Activated naive CD4-positive, alpha-beta T cell treated with Interleukin-2 at 50 U/mL for 16 hours (primary cell): Measurements from ENCODE around the gene SLC22A16.
"Not testable (repeated sequence)": the region's sequence is repeated elsewhere in the genome, so short reads cannot be mapped to it uniquely, and the experiment has no call there.

Experiments used
- DNase-seq: peaks from one replicate; pipeline ENCODE4 v3.0.0-alpha.2; 2020

SLC22A16 gene, protein sequence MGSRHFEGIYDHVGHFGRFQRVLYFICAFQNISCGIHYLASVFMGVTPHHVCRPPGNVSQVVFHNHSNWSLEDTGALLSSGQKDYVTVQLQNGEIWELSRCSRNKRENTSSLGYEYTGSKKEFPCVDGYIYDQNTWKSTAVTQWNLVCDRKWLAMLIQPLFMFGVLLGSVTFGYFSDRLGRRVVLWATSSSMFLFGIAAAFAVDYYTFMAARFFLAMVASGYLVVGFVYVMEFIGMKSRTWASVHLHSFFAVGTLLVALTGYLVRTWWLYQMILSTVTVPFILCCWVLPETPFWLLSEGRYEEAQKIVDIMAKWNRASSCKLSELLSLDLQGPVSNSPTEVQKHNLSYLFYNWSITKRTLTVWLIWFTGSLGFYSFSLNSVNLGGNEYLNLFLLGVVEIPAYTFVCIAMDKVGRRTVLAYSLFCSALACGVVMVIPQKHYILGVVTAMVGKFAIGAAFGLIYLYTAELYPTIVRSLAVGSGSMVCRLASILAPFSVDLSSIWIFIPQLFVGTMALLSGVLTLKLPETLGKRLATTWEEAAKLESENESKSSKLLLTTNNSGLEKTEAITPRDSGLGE

DNA sequence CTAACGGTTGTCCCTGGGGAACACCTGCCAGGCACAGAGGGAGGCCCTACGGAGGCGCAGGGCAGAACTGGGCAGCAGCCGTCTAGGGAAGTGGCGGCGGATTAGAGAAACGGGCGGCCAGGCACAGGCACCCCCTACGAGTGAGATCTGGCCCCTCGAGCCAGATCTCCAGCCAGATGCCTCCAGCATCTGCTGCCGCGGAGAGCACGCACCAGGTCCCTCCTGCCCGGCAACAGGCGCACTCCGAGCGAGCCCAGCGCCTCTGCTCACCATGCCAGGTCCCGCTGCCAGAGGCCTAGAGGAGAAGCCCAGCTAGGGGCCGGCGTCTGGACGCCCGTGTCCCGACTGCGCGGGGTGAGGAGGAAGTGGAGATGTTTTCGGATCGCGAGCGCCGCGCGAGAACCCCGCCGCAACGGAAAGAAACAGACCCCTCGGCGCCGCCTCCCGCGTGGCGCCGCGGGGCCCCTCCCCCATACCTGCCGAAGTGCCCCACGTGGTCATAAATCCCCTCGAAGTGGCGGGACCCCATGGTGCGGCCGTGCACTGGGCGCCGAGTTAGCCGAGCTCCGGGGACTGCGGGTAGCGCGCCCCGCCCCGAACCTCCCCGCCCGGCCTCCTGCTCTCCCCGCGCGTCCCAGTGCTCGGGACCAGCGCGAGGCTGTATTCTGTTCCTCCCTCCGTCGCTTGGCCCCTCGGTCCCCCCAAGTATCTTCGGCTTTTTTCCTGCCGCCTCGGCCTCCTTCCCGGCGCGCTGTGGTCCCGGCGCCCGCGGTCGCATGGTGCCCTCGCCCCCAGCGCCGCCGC lies at the start of gene SLC22A16:
Gene SLC22A16, minus strand, starts transcription at position 568 of the 804 bp plus-strand sequence. Its CDS starts 39 bp downstream, at position 529.
- no peak for DNase-seq

DNA sequence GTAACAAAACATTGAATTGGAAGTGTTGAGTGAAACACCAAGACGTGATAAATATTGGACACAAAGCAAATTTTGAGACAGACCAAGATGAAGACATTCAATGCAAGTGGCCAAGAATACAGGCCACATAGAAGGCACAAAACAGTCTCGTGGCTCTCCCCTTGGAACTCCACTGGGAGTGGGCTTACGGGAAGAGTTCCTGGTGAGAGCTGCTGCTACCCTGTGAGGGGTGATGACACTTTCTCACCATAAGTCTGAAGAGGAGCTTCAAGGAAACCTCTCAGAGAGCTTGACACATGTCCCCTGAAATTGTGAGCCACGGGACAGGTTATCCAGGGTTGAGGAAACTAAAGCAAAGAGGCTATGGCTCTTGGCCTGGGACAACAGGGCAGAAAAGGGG lies 48.6 kb upstream of the SLC22A16 start:
- DNase-seq = no peak

DNA sequence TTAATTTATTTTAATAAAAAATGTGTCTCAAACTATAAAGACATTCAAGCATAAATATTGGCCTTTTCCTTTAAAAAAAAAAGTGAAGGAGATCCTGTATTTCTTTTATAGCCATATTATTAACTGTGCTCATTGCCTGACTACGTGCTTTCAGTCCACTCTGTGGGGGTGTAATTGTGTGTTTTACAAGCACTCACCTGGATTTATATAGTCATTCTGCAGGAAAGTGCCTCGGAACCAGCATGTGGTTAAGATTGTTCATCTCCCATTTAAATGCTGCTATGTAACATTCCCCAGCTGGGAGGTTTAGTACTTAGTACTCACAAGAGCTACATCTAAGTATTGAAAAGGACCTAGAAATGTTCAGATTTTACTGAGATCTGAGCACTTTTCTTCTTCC lies 47.9 kb upstream of the SLC22A16 start:
- DNase-seq = no peak

DNA sequence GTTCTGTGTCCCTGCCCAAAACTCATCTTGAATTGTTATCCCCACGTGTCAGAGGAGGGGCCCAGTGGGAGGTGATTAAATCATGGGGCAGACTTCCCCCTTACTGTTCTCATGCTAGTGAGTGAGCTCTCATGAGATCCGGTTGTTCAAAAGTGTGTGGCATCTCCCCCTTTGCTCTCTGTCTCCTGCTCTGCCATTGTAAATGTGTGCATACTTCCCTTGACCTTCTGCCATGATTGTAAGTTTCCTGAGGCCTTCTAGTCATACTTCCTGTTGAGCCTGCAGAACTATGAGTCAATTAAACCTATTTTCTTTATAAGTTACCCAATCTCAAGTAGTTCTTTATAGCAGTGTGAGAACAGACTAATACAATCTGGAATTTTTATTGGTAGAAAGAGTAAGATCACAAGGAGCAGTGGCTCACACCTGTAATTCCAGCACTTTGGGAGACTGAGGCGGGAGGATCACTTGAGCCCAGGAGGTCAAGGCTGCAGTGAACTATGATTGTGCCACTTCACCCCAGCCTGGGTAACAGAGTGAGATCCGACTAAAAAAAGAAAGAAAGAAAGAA lies 47.1 kb upstream of the SLC22A16 start:
- DNase-seq = no peak

DNA sequence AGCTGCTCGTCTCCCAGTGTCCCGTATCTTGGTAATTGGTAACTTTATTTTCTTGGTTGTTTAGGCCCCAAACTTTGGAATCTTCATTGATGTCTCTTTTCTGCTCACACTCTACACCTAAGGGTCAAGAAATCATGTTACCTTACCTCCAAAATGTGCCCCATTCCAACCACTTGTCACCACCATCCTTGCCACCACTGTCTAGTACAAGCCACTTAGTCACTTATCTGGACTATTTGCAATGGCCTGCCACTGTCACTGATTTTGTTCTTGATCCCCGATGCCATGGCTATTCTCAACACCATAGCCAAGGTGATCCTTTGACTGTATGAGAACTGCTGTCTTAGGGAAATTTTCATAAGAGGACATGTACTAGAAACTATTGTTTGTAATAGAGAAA lies 46.0 kb upstream of the SLC22A16 start:
- DNase-seq = no peak

DNA sequence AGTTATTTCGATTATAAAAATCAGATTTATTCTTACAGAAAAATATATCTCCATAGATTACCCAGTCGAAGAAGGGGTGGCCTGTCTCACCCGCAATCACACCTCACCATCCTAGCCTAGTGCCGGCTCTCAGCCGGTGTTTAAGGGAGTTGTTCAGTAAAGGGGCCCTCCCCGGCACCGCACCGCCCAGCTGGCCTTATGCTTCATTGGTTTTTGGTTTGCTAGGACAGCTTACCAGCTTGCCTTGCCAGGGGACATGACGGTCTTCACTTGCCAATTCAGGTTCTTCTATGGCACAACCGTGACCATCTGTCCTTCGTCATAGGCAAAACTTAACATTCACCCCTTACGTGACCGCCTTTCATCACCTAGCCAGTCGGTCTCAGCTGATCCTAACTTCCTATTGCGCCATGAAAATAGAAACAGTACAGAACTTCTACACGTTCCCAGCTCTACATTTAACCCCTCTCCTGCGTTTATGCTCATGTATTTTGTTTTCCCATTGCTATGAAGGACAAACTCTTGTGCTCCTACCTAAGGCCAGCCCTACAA lies 44.7 kb upstream of the SLC22A16 start:
- no peak for DNase-seq

DNA sequence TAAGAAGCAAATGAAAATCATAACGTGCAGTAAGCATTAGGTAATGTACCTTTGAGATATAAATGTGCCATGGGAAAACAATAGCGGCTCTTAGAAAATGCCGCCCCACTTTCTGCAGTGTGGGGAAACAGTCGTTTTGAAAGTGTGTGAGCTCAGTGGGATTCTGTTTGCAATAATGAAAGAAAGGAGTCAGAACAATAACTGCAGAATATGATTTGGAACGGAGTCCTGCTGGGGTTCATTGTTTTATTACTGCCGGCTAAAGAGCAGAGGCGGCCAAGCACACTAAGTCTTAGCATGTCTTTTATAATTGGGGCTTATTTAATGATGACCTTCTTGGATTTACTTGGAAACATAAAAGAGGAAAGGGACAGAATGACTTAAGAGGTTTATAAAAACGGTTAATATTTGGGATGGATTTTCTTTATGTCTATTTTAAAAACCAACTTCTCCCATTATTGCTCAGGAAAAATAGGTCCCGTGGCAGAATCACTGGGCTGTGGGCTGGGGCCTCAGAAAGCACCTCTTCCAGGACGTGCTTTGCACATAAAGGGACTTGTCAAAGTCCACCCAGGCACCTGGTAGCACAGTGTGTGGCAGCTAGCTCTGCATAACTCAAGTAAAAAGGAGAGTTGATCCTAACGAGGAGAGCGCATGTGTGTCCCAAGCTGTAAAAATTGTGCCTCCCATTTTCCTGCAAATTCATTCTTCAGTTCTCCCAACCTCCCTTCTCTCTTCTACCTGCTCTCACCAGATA lies 44.0 kb upstream of the SLC22A16 start:
- DNase-seq = no peak

DNA sequence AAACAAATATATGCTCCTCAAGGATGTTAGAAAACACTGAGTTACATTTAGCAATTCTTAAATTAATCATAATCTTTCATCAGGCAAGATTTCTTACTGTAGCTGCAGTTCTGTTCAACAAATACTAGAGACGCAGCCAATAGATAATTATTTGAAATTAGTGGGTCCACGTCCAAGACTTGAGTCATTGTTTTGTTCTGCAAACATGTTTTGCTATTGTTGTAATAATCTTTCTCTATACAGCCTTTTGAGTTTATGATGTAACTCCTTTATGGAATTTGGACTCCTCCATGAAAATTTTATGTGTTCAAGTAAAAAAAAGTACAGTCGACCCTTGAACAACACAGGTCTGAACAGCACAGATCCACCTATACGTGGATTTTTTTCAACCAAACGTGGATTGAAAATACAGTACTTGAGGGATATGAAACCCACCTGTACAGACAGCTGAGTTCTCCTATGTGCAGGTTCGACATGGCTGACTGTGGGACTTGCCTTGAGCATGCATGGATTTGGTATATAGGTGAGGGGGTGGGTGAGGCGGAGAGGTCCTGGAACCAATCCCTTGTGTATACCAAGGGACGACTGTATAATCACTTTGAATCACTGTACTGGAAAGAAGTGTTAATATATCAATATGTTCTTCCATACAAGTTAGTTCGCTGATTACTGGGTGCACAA lies 41.3 kb upstream of the SLC22A16 start:
- no peak for DNase-seq

DNA sequence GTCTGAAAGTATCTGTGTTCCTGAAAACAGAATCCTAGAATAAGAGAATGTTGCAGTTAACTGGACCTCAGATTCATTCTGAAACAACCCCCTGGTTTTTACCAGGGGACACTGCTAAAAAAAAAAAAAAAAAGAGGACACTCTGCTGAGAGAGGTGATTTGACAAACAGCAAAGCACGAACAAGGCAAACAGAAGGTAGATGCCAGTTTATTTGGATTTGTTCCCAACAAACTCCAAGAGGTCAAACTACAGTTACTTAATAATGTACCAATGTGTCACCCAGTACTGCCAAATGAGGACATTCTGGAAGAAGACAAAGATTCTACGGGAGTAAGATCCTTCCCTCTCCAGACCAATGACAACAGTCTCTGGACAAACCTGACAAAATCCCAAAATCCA lies 40.6 kb upstream of the SLC22A16 start:
- no peak for DNase-seq

DNA sequence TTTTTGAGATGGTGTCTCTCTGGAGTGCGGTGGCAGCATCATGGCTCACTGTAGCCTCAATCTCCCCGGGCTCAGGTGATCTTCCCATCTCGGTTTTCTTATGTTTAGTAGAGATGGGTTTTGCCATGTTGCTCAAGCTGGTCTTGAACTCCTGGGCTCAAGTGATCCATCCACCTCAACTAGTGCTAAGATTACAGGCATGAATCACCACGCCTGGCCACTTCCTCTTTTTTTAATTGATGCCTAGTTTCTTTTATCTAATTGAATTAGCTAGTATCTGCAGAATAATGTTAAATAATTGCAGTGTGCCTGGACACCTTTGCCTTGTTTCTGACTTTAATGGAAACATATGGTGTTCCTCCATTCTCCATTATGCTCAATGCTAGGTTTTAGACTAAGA lies 38.4 kb upstream of the SLC22A16 start:
- DNase-seq = no peak

DNA sequence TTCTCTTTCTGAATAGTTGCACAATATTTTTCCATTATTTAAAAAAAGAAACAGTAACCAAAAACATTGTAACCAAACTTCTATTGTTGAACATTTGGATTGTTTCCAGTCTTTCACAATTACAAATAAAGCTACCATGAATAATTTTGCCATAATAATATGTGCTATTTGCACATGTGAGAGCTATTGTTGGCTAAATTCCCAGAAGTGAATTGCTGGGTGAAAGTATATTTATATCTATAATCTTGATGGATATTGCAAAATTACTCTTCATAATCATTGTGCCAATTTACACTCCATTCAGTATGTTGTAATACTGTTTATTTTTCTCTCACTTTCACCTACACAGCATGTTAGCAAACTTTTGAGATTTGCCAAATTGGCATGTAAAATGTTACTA lies 36.6 kb upstream of the SLC22A16 start:
- no peak for DNase-seq

DNA sequence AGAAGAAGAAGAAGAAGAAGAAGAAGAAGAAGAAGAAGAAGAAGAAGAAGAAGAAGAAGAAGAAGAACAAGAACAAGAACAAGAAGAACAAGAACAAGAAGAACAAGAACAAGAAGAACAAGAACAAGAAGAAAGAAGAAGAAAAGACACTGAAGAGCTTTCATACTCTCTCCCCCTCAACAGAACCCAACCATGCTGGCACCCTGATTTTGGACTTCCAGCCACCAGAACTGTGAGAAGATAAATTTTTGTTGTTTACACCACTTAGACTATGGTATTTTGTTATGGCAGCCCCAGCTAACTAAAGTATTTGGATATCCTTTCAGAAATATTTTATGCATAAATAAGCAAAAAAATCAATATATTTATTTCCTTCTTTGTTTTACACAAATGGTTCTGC lies 36.1 kb upstream of the SLC22A16 start:
- not testable (repeated sequence) for DNase-seq

DNA sequence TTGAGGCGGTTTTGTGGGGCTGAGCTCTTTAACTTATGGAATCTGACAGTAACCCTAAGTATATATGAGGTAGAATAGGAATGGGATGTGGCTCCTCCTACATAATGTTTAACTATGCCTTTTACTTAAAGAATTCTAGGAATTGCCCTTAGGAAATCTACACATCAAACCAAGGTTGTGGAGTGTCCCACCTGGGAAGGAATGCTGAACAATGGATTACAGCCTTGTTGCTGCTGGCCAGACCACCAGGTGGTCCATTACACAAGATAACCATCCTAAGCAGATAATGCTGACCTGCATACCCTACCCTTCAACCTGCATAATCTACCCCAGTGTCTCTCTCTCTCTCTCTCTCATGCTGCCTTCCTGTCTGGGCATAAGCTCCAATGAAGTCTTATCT lies 35.0 kb upstream of the SLC22A16 start:
- DNase-seq = no peak

DNA sequence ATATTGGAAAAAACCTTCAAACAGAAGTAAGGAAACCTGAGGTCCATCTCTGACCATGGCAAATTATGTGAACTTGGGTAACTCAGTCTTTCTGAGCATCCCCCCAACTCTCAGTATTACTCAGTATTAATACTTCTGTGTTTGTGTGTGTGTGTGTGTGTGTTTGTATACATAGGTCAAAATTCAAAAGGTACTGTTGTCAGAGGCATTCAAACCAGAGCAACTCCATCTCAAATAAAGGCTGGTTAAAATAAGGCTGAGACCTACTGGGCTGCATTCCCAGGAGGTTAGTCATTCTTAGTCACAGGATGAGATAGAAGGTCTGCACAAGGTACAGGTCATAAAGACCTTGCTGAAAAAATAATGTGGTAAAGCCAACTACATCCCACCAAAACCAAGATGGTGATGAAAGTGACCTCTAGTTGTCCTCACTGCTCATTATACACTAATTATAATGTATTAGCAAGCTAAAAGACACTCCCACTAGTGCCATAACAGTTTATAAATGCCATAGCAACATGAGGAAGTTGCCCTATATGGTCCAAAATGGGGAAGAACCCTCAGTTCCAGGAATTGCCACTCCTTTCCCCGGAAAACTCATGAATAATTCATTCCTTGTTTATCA lies 33.3 kb upstream of the SLC22A16 start:
- DNase-seq = no peak

DNA sequence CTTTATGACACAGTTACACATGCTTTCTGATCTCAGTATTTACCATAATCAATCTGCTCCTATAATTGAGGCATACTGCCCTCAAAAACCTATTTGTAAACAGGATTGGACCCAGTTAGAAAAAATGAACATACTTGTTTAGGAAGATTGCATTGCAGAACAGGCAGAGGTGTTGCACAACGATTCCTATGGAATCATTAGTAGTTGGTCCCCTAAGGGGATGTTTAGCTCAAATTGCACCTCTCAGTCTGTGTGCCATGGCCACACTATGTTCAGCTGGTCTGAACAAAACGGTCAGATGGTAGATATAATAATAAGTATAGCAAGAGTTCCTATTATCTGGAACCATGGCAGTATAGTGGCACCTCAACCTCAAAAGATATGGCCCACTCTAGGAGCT lies 28.5 kb upstream of the SLC22A16 start:
- not testable (repeated sequence) for DNase-seq

DNA sequence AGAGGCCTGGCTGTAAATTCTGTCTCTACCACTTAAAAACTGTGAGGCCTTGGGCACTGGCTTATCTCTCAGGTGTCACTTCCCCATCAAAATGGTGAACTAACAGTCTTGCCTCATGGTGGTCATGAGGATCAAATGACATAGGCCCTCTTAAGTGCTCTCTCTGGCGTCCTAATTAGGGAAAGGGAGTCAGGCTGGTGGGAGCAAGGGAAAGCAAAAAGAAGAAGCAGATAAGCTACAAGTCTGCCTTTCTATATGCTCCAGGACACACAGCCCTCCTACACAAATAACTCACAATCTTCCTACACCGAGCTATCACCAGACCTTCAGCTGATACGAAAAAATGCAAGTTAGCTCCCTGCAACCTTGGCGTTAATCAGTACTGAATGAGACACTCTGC lies 19.5 kb upstream of the SLC22A16 start:
- DNase-seq = no peak

DNA sequence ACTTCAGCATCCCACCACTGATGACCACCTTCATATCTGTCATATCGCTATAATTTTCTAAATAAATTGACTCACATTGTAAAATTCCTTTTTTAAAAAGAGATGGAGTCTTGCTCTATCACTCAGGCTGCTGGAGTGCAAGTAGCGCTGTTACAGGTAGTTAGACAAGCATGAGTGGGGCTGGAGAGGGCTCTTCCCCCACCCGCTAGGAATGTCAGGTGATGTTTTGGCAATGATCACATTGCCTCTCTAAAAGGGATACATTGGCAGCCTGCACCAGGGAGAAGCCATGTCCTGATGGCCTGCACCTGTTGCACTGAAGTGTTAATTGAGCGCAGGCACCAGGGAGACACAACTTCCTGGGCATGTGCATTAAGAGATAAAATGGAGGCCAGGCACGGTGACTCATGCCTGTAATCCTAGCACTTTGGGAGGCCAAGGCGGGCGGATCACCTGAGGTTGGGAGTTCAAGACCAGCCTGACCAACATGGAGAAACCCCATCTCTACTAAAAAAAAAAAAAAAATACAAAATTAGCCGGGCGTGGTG lies 16.9 kb upstream of the SLC22A16 start:
- DNase-seq = no peak

DNA sequence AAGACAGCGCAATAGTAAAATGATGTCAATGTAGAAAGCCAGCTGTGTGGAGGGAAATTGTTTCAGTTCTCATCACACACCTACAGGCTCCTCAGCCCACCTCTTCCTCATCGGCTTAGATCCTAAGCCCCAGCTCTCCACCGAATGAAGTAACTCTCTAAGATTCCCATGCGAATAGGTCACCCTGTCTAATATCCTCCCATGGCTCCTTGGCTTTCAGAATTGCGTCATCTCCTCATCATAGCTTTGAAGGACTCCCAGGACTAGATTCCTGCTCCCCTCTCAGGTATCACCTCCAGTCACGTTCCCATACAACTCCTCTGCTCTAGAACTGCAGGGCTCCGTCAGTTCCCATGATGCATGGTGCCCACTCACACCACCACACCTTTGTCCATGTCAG lies 16.2 kb upstream of the SLC22A16 start:
- no peak for DNase-seq

DNA sequence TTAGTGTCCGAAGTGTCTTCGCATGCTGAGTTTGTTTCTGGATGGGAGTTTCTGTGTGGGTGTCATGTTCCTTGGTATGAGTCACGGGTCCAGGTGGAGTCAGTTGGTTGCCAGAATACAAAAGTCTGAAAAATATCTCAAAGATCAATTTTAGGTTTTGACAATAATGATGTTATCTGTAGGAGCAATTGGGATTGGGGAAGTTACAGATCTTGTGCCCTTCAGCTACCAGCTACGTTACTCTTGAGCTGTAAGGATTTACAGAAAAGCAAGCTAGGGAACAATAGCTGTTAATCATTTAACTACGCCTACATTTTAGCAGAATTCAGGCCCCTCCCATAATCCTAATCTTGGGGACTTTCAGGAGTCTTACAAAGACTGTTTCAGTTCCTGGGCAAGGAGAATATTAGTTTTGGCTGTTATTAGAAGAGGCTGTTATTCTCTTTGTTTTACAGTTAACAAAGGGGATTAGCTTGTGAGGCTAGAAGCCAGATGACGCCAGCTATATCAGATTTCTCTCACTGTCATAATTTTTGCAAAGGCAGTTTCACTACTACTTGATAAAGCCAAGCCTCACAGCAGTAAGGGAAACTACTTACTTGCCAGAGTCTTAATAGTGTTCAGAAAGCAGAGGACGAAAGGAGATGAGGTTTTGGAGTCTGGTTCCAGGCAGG lies 15.4 kb upstream of the SLC22A16 start:
- no peak for DNase-seq

DNA sequence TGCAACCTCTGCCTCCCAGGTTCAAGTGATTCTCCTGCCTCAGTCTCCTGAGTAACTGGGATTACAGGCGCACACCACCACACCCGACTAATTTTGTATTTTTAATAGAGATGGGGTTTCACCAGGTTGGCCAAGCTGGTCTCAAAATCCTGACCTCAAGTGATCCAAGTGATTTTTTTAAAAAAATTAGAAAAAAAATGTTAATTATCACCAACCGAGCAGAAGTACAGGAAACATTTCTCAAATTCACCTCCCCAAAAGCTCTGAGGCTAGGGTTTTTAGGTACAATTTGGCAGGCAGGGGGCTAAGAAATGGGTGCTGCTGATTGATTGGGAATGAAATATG lies 14.9 kb upstream of the SLC22A16 start:
- DNase-seq = no peak

DNA sequence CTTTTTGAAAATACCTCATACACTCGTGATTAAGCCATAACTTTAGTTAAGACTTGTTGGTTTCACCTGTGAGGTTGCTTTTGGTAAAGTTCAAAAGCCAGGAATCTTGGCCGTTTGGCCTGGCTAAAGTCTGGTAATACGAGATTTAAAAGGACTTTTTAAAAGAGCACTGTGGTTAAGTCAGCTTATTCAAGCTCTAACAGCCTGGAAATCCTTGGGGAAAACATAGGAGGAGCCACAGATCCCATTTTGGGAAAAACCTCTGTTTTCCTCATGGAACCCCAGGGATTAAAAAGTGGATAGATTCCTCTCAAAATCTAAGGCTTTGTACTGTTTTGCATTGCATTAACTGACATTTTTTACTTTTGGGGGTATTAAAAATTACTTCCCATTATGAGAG lies 13.7 kb upstream of the SLC22A16 start:
- no peak for DNase-seq
